T-helper 1 cell (primary cell): ENCODE results near the gene ELMOD1.
A peak's percentile ranks its signal among the peaks of the same experiment; 100 is the strongest.
"Not testable (repeated sequence)": the region's sequence is repeated elsewhere in the genome, so short reads cannot be mapped to it uniquely, and the experiment has no call there.

Source experiments
- DNase-seq, 5 donors: peaks; one replicate each; pipeline ENCODE4 v3.0.0-alpha.2; 2012 to 2020
- total RNA-seq, 4 donors: gene quantifications; one replicate each; lab custom pipeline; 2026; lab: John Stamatoyannopoulos, UW

The ELMOD1 gene
- 0 reads per million in 4 donors for total RNA-seq

- peak in 1 of 5 donors; percentile 20 for DNase-seq
These were observed at the start of gene ELMOD1 for GRCh38 chr11:107590460-107591377. TSS of gene ELMOD1 (plus strand) at chr11:107591147. CDS start at chr11:107618190, 27,043 bp downstream.

GRCh38 chr11:107545101-107545514, 45.8 kb upstream of the ELMOD1 start:
- no peak for DNase-seq

GRCh38 chr11:107547961-107548360, 43.0 kb upstream of the ELMOD1 start:
- DNase-seq: no peak

- DNase-seq: peak in 2 of 5 donors; percentile 15 to 35
These were observed 41.5 kb upstream of the ELMOD1 start for GRCh38 chr11:107549253-107549953.

GRCh38 chr11:107549954-107550285, 41.0 kb upstream of the ELMOD1 start:
- DNase-seq: no peak

GRCh38 chr11:107550304-107550703, 40.6 kb upstream of the ELMOD1 start:
- no peak for DNase-seq

GRCh38 chr11:107561688-107562087, 29.3 kb upstream of the ELMOD1 start:
- DNase-seq: no peak

- no peak for DNase-seq
These were observed 28.2 kb upstream of the ELMOD1 start for GRCh38 chr11:107562647-107563208.

GRCh38 chr11:107563702-107564101, 27.2 kb upstream of the ELMOD1 start:
- peak in 3 of 5 donors; percentile 18 to 56 (median 30) for DNase-seq

GRCh38 chr11:107564877-107565218, 26.1 kb upstream of the ELMOD1 start:
- no peak for DNase-seq

- DNase-seq: peak; percentile 55 to 80 (median 68)
These were observed 25.6 kb upstream of the ELMOD1 start, which contains the start of gene ALKBH8 for GRCh38 chr11:107565219-107565937. TSS of gene ALKBH8 (minus strand) at chr11:107565735. CDS start at chr11:107560893, 4,842 bp downstream.

GRCh38 chr11:107565955-107566501, 24.9 kb upstream of the ELMOD1 start:
- not testable (repeated sequence) for DNase-seq

GRCh38 chr11:107566569-107566968, 24.4 kb upstream of the ELMOD1 start:
- DNase-seq: no peak

- DNase-seq: no peak
These were observed 23.1 kb upstream of the ELMOD1 start for GRCh38 chr11:107567739-107568335.

GRCh38 chr11:107570015-107570414, 20.9 kb upstream of the ELMOD1 start:
- no peak for DNase-seq

GRCh38 chr11:107573438-107573837, 17.5 kb upstream of the ELMOD1 start:
- no peak for DNase-seq

GRCh38 chr11:107576497-107577345, 14.2 kb upstream of the ELMOD1 start:
- DNase-seq: peak in 2 of 5 donors; percentile 38 to 46

- DNase-seq: no peak
These were observed 13.6 kb upstream of the ELMOD1 start for GRCh38 chr11:107577346-107577711.

- DNase-seq: not testable (repeated sequence)
These were observed 11.8 kb upstream of the ELMOD1 start for GRCh38 chr11:107579169-107579568.

GRCh38 chr11:107581147-107581546, 9.8 kb upstream of the ELMOD1 start:
- no peak for DNase-seq

- no peak for DNase-seq
These were observed 7.2 kb upstream of the ELMOD1 start for GRCh38 chr11:107583629-107584195.
